ENCODE data around the gene DRC7. TPM values are rescaled to one million over a fixed set of nuclear protein-coding genes. Genes with fewer than 3 reads are reported as not detected.

DRC7 gene
- total and polyA plus RNA-seq, 9 of the 15 experiments (the other 6 are each of a cell fraction or from before 2014, with no cell fraction given), result 0.04 to 0.33 (median 0.12) TPM; not detected in 3

GRCh38 chr16:57667526-57668262, 26.9 kb upstream of the DRC7 start (continued):
- TF ChIP-seq THRA (IDR thresholded peaks at IDR 0.05) (peak; percentile 96), TEAD1 (CRISPR knock-in tag; IDR thresholded peaks at IDR 0.05) (peak; percentile 33 to 49; a peak in 1 of 4 replicates), TEAD2 (tag; IDR thresholded peaks at IDR 0.05) (no peak), ZNF277 (CRISPR knock-in tag; IDR thresholded peaks at IDR 0.05; ENCODE audit: borderline replicate concordance) (no peak), ZNF445 (CRISPR knock-in tag; IDR thresholded peaks at IDR 0.05; ENCODE audit: low read depth) (no peak), ERF (CRISPR knock-in tag; IDR thresholded peaks at IDR 0.05) (no peak), NR4A1 (CRISPR knock-in tag; IDR thresholded peaks at IDR 0.05) (no peak), NR4A1 (tag; IDR thresholded peaks at IDR 0.05) (peak; percentile 91), SMAD3 (CRISPR knock-in tag; conservative IDR thresholded peaks at IDR 0.05) (no peak; the same call in 1 of the 2 replicates), RUNX1 (IDR thresholded peaks at IDR 0.05; ENCODE audit: low read depth) (no peak), ZNF398 (CRISPR knock-in tag; IDR thresholded peaks at IDR 0.05) (no peak), ILK (tag; IDR thresholded peaks at IDR 0.05; ENCODE audit: borderline replicate concordance, low read depth) (no peak), POLR2AphosphoS5 (IDR thresholded peaks at IDR 0.05; ENCODE audit: control insufficient read depth, insufficient read depth, low read depth, low read length) (no peak), FOXK2 (conservative IDR thresholded peaks at IDR 0.05 in 1 of 2, IDR thresholded peaks at IDR 0.05 in 1 of 2; ENCODE audit: low read depth in 2 of 2) (no peak), SRSF7 (optimal IDR thresholded peaks at IDR 0.05; ENCODE audit: low read depth, low read length) (no peak), ZSCAN32 (CRISPR knock-in tag; IDR thresholded peaks at IDR 0.05) (no peak), ZNF253 (CRISPR knock-in tag; conservative IDR thresholded peaks at IDR 0.05) (no peak), E2F1 (CRISPR knock-in tag; IDR thresholded peaks at IDR 0.05) (no peak), SIN3B (IDR thresholded peaks at IDR 0.05; ENCODE audit: low read depth) (no peak), ZNF121 (CRISPR knock-in tag; conservative IDR thresholded peaks at IDR 0.05) (no peak)
